ENCODE measurements around the gene ERC2. TPM values are rescaled to one million over a fixed set of nuclear protein-coding genes. Genes with fewer than 3 reads are reported as not detected.

ERC2 gene
- total and polyA plus RNA-seq, 5 donors from 2014 or later, result not detected

- DNase-seq, result peak in 1 of 3 donors; percentile 35
- Histone ChIP-seq H3K27ac (ENCODE audit: insufficient read depth, low read length, poor library complexity, severe bottlenecking) (no peak overlapping the region), H3K4me1 (ENCODE audit: control insufficient read depth, insufficient read depth, low read length, poor library complexity, severe bottlenecking) (no peaks in the 10 kb centered on the region), H3K36me3 (ENCODE audit: control insufficient read depth, insufficient read depth, low read length) (no peaks in the 10 kb centered on the region), H3K27me3 (ENCODE audit: control insufficient read depth, insufficient read depth, low read length) (peaks cover 3% of the 10 kb centered on the region), H3K9me3 (ENCODE audit: control insufficient read depth in 2 of 2, low read length in 2 of 2) (no peaks in the 10 kb centered on the region), H3K4me3 (ENCODE audit: low read depth, low read length) (no peak overlapping the region)
- Mint-ChIP-seq H3K27ac (no peak overlapping the region), H3K9me3 (no peaks in the 10 kb centered on the region), H3K4me3 (no peak overlapping the region), H3K36me3 (no peaks in the 10 kb centered on the region), H3K27me3 (peaks cover 4% of the 10 kb centered on the region), H3K4me1 (no peaks in the 10 kb centered on the region)
- no peak for ATAC-seq (ENCODE audit: low read depth in 2 of 2)
These were observed 120.9 kb downstream of the ERC2 start for GRCh38 chr3:56347219-56347871.

GRCh38 chr3:56342475-56342874 is 125.8 kb downstream of the ERC2 start:
- Mint-ChIP-seq H3K27me3 (peaks cover 8% of the 10 kb centered on the region), H3K9me3 (peaks cover 0 to 1% (median 0%) of the 10 kb centered on the region in 7 donors), H3K4me1 (no peaks in the 10 kb centered on the region), H3K4me3 (no peak overlapping the region), H3K27ac (no peak overlapping the region), H3K36me3 (no peaks in the 10 kb centered on the region)
- Histone ChIP-seq H3K27ac (ENCODE audit: insufficient read depth, low read length, poor library complexity, severe bottlenecking) (no peak overlapping the region), H3K36me3 (ENCODE audit: control insufficient read depth, insufficient read depth, low read length) (no peaks in the 10 kb centered on the region), H3K9me3 (ENCODE audit: control insufficient read depth in 2 of 2, low read length in 2 of 2) (no peaks in the 10 kb centered on the region), H3K4me3 (ENCODE audit: low read depth, low read length) (no peak overlapping the region), H3K4me1 (ENCODE audit: control insufficient read depth, insufficient read depth, low read length, poor library complexity, severe bottlenecking) (no peaks in the 10 kb centered on the region), H3K27me3 (ENCODE audit: control insufficient read depth, insufficient read depth, low read length) (no peaks in the 10 kb centered on the region)
- ATAC-seq (ENCODE audit: low read depth in 2 of 2) (no peak), DNase-seq (no peak)

- no peak for ATAC-seq (ENCODE audit: low read depth in 2 of 2)
- peaks cover 2% of the 10 kb centered on the region for H3K27me3 ChIP-seq (ENCODE audit: control insufficient read depth, insufficient read depth, low read length)
- Mint-ChIP-seq H3K36me3 (no peaks in the 10 kb centered on the region), H3K4me1 (no peaks in the 10 kb centered on the region), H3K27ac (no peak overlapping the region), H3K27me3 (peaks cover 8% of the 10 kb centered on the region), H3K9me3 (peaks cover 0 to 1% (median 0%) of the 10 kb centered on the region in 7 donors), H3K4me3 (no peak overlapping the region)
- no peaks in the 10 kb centered on the region for H3K4me1 ChIP-seq (ENCODE audit: control insufficient read depth, insufficient read depth, low read length, poor library complexity, severe bottlenecking)
- no peak overlapping the region for H3K27ac ChIP-seq (ENCODE audit: insufficient read depth, low read length, poor library complexity, severe bottlenecking)
- H3K4me3 ChIP-seq (ENCODE audit: low read depth, low read length), result no peak overlapping the region
- H3K36me3 ChIP-seq (ENCODE audit: control insufficient read depth, insufficient read depth, low read length), result no peaks in the 10 kb centered on the region
- DNase-seq, result no peak
- no peaks in the 10 kb centered on the region for H3K9me3 ChIP-seq (ENCODE audit: control insufficient read depth in 2 of 2, low read length in 2 of 2)
These were observed 128.6 kb downstream of the ERC2 start for GRCh38 chr3:56339671-56340070.

- H3K27me3 Mint-ChIP-seq, result peaks cover 8% of the 10 kb centered on the region
- Histone ChIP-seq H3K27ac (ENCODE audit: insufficient read depth, low read length, poor library complexity, severe bottlenecking) (no peak overlapping the region), H3K36me3 (ENCODE audit: control insufficient read depth, insufficient read depth, low read length) (no peaks in the 10 kb centered on the region), H3K27me3 (ENCODE audit: control insufficient read depth, insufficient read depth, low read length) (peaks cover 2% of the 10 kb centered on the region), H3K4me3 (ENCODE audit: low read depth, low read length) (no peak overlapping the region), H3K4me1 (ENCODE audit: control insufficient read depth, insufficient read depth, low read length, poor library complexity, severe bottlenecking) (no peaks in the 10 kb centered on the region), H3K9me3 (ENCODE audit: control insufficient read depth in 2 of 2, low read length in 2 of 2) (no peaks in the 10 kb centered on the region)
- DNase-seq (no peak), ATAC-seq (ENCODE audit: low read depth in 2 of 2) (no peak)
- no peaks in the 10 kb centered on the region for H3K36me3 Mint-ChIP-seq
- peaks cover 0 to 1% (median 0%) of the 10 kb centered on the region in 7 donors for H3K9me3 Mint-ChIP-seq
- no peaks in the 10 kb centered on the region for H3K4me1 Mint-ChIP-seq
- H3K27ac Mint-ChIP-seq, result no peak overlapping the region
- no peak overlapping the region for H3K4me3 Mint-ChIP-seq
These were observed 129.0 kb downstream of the ERC2 start for GRCh38 chr3:56339244-56339643.

GRCh38 chr3:56336023-56336422 is 132.2 kb downstream of the ERC2 start:
- H3K4me3 ChIP-seq (ENCODE audit: low read depth, low read length), result no peak overlapping the region
- H3K4me1 Mint-ChIP-seq, result no peaks in the 10 kb centered on the region
- H3K36me3 Mint-ChIP-seq, result no peaks in the 10 kb centered on the region
- ATAC-seq (ENCODE audit: low read depth in 2 of 2) (no peak), DNase-seq (no peak)
- H3K9me3 ChIP-seq (ENCODE audit: control insufficient read depth in 2 of 2, low read length in 2 of 2), result no peaks in the 10 kb centered on the region
- H3K9me3 Mint-ChIP-seq, result peaks cover 0 to 6% (median 0%) of the 10 kb centered on the region in 7 donors
- no peak overlapping the region for H3K27ac ChIP-seq (ENCODE audit: insufficient read depth, low read length, poor library complexity, severe bottlenecking)
- peaks cover 2% of the 10 kb centered on the region for H3K27me3 ChIP-seq (ENCODE audit: control insufficient read depth, insufficient read depth, low read length)
- H3K27me3 Mint-ChIP-seq, result no peaks in the 10 kb centered on the region
- H3K4me3 Mint-ChIP-seq, result no peak overlapping the region
- H3K27ac Mint-ChIP-seq, result peak overlapping the region in 1 of 3 donors; percentile 27
- no peaks in the 10 kb centered on the region for H3K4me1 ChIP-seq (ENCODE audit: control insufficient read depth, insufficient read depth, low read length, poor library complexity, severe bottlenecking)
- no peaks in the 10 kb centered on the region for H3K36me3 ChIP-seq (ENCODE audit: control insufficient read depth, insufficient read depth, low read length)

GRCh38 chr3:56324473-56324872 is 143.8 kb downstream of the ERC2 start:
- Mint-ChIP-seq H3K9me3 (peaks cover 0 to 2% (median 0%) of the 10 kb centered on the region in 7 donors), H3K27ac (no peak overlapping the region), H3K36me3 (no peaks in the 10 kb centered on the region), H3K4me3 (no peak overlapping the region), H3K27me3 (no peaks in the 10 kb centered on the region), H3K4me1 (no peaks in the 10 kb centered on the region)
- H3K27me3 ChIP-seq (ENCODE audit: control insufficient read depth, insufficient read depth, low read length), result peaks cover 2% of the 10 kb centered on the region
- DNase-seq (no peak), ATAC-seq (ENCODE audit: low read depth in 2 of 2) (no peak)
- no peaks in the 10 kb centered on the region for H3K9me3 ChIP-seq (ENCODE audit: control insufficient read depth in 2 of 2, low read length in 2 of 2)
- H3K4me3 ChIP-seq (ENCODE audit: low read depth, low read length), result no peak overlapping the region
- no peak overlapping the region for H3K27ac ChIP-seq (ENCODE audit: insufficient read depth, low read length, poor library complexity, severe bottlenecking)
- H3K36me3 ChIP-seq (ENCODE audit: control insufficient read depth, insufficient read depth, low read length), result no peaks in the 10 kb centered on the region
- H3K4me1 ChIP-seq (ENCODE audit: control insufficient read depth, insufficient read depth, low read length, poor library complexity, severe bottlenecking), result no peaks in the 10 kb centered on the region

- ATAC-seq (ENCODE audit: low read depth in 2 of 2) (no peak), DNase-seq (no peak)
- no peaks in the 10 kb centered on the region for H3K4me1 ChIP-seq (ENCODE audit: control insufficient read depth, insufficient read depth, low read length, poor library complexity, severe bottlenecking)
- no peak overlapping the region for H3K4me3 Mint-ChIP-seq
- no peaks in the 10 kb centered on the region for H3K36me3 ChIP-seq (ENCODE audit: control insufficient read depth, insufficient read depth, low read length)
- no peak overlapping the region for H3K4me3 ChIP-seq (ENCODE audit: low read depth, low read length)
- peaks cover 2% of the 10 kb centered on the region for H3K27me3 ChIP-seq (ENCODE audit: control insufficient read depth, insufficient read depth, low read length)
- H3K4me1 Mint-ChIP-seq, result no peaks in the 10 kb centered on the region
- H3K27ac Mint-ChIP-seq, result no peak overlapping the region
- no peaks in the 10 kb centered on the region for H3K36me3 Mint-ChIP-seq
- H3K9me3 Mint-ChIP-seq, result peaks cover 0 to 2% (median 0%) of the 10 kb centered on the region in 7 donors
- H3K27ac ChIP-seq (ENCODE audit: insufficient read depth, low read length, poor library complexity, severe bottlenecking), result no peak overlapping the region
- peaks cover 3% of the 10 kb centered on the region for H3K27me3 Mint-ChIP-seq
- no peaks in the 10 kb centered on the region for H3K9me3 ChIP-seq (ENCODE audit: control insufficient read depth in 2 of 2, low read length in 2 of 2)
These were observed 144.3 kb downstream of the ERC2 start for GRCh38 chr3:56323986-56324420.

- Histone ChIP-seq H3K4me1 (ENCODE audit: control insufficient read depth, insufficient read depth, low read length, poor library complexity, severe bottlenecking) (no peaks in the 10 kb centered on the region), H3K36me3 (ENCODE audit: control insufficient read depth, insufficient read depth, low read length) (no peaks in the 10 kb centered on the region), H3K9me3 (ENCODE audit: control insufficient read depth in 2 of 2, low read length in 2 of 2) (no peaks in the 10 kb centered on the region), H3K27ac (ENCODE audit: insufficient read depth, low read length, poor library complexity, severe bottlenecking) (no peak overlapping the region), H3K27me3 (ENCODE audit: control insufficient read depth, insufficient read depth, low read length) (peaks cover 2% of the 10 kb centered on the region), H3K4me3 (ENCODE audit: low read depth, low read length) (no peak overlapping the region)
- Mint-ChIP-seq H3K27me3 (peaks cover 4% of the 10 kb centered on the region), H3K4me3 (no peak overlapping the region), H3K9me3 (peaks cover 0 to 2% (median 0%) of the 10 kb centered on the region in 7 donors), H3K4me1 (no peaks in the 10 kb centered on the region), H3K36me3 (no peaks in the 10 kb centered on the region), H3K27ac (no peak overlapping the region)
- no peak for ATAC-seq (ENCODE audit: low read depth in 2 of 2)
- DNase-seq, result no peak
These were observed 145.4 kb downstream of the ERC2 start for GRCh38 chr3:56322862-56323261.

Data from CD4-positive, CD25-positive, alpha-beta regulatory T cell (primary cell).